HG02981 (cell line): ENCODE measurements around the gene C11orf52.
"Not testable (repeated sequence)": the region's sequence is repeated elsewhere in the genome, so short reads cannot be mapped to it uniquely, and the experiment has no call there.

Source experiments
- ATAC-seq: cut with Tn5 transposase; IDR thresholded peaks from one replicate; pipeline ENCODE4 v1.9.1; 2021; ENCODE audit warnings: mild to moderate bottlenecking, moderate library complexity; ENCODE audit not compliant: unreplicated experiment

Gene C11orf52, protein sequence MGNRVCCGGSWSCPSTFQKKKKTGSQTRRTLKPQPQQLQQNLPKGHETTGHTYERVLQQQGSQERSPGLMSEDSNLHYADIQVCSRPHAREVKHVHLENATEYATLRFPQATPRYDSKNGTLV

DNA sequence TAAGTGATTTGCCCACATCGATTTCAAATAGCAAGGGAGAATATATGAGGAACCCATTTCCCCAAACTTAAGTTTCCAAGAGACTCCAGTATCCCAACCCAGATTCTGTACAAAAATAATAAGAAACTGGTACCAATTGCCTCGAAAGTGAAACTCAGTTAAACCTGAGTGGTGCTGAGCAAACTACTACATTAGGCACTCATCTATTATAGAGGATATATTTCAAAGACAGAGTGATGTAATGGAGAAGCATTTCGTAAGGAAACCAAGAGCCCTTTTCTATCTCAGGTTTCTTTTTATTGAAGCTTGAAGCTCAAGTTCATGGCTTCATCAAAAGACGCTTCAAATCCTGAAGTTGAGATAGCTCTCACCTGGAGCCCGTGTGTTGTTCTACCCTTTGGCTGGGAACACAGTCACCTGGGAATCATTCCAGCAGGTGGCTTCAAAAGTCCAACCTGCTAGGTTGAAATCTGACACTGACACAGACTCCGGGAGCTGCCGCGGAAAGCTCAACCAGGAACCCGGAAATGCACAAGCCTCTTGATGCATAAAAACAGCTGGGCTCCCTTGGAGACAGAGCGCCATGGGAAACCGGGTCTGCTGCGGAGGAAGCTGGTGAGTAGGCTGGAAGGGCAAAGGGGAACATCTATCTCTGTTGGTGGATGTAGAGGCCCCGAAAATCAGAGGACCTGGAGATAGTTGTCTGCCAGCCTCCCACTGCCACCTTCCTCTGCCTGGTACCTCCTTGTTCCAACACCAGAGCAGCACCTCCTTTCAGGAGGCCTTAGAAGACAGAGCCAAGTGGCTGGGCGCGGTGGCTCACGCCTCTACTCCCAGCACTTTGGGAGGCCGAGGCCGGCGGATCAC lies at the start of gene C11orf52:
TSS of gene C11orf52 (plus strand) at position 524 of the 867 bp plus-strand sequence. CDS start at position 584, 60 bp downstream.
- ATAC-seq = no peak

DNA sequence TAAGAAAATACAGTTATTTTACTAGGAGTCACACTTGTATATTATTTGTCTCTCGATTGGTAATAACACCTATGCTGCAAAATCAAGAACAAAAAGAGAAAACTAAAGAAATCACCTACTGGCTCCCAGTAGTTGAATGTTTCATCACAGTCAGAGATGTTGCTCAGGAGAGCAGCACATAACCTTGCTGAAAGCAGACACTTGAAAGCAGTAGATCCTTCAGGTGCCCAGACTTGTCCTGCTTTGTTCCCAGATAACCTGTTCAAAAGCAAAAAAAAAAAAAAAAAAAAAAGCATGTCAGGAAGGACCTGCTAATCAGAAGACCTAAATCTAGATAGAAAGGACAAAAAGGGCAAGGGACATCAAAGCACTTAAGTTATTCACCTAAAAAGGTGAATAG lies 48.6 kb upstream of the C11orf52 start:
- ATAC-seq = no peak

DNA sequence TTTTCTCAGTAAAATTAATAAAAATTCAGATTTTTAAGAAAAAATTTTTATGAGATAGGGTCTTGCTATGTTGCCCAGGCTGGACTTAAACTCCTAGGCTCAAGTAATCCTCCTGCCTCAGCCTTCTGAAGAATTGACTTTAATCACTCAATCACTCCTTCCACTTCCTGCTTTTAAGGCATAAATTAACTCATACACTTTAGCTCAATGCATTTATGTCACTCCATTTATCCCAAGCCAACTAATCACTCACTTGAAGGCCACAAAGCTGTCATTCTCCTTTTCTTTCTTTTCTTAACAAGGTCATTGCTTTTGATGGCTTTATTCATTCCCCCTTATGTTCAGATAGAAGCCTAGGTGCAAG lies 48.2 kb upstream of the C11orf52 start:
- ATAC-seq = peak; percentile 8

DNA sequence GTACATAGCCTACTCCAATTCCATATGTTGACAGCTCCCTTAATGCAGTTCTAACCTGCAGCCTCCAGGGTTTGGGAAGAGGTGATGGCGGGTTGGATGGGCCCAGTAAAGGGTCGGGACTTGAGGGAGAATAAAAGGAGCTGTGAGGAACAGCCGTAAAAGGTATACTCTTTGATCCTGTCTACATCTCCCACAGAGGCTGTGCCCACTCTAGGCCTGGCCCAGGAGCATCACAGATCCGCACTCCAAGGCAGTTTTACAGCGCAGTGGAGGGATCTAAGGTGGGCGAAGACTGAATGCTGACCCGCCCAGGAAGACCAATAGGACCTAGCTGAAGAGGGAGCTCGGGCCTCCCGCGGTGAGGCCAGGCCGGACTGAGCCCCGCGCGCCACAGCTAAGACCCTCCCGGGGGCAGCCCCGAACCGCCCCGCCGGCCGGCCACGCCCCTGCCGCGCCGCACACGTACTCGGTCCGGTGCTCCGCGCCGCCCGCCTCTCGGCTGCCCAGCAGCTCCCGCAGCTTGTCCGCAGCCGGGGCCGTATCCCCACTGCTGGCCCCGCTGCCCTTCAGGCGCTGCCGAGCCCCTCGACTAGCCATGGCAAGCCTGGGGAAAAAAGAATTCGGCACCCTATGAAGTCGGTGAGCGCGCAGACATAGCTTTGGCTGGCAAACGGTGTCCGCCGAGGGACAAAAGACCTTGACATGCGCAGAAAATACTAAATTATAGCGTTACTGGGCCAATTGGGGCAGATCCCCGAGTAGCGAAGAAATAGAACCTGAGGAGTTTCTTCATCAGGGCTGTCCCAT lies 47.6 kb upstream of the C11orf52 start, which contains the start of gene ALG9:
TSS of gene ALG9 (minus strand) at position 696 of the 807 bp plus-strand sequence. CDS start at position 597, 99 bp downstream.
- ATAC-seq = peak; percentile 79

DNA sequence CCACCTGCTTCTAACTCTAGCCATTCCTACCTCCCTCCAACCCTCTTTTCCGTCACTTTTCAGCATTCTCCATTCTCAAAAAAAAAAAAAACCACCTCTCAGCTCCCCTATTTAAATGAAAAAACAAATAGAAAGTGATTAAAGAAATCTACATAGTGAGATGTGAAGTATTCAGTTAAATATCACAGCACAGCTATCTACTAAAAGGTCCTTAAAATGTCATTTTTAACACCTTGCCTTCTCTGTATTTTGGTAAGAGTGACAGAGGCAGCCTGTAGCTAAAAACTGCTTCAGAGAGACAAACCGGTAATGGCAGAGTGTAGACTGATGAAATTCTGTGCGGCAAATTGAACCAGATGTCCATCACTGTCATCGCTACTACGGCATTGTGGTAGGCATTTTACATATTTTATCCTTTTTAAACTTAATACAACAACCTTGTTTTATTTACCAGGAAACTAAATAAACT lies 47.0 kb upstream of the C11orf52 start:
- no peak for ATAC-seq

DNA sequence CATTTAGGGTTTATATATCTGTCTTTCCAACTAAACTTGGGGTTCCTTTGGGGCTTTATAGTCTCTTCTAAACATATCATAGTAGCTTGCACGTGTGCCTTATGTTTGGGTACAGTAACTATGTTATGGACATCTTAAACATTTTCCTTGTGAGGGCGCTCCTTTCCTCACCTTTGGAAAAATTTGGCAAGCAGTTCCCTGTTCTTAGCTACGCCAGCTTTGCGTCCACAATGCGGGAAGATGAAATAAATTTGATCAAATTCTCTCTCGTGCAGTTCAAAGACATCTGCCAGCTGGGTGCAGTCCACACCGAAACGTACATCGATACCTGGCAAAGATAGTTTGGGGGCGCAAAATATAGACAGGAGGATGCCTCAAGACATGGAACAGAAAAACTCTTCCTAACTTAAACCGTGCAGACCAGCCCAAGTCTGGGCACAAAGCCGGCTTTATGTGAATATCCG lies 40.3 kb upstream of the C11orf52 start:
- ATAC-seq = peak; percentile 2

DNA sequence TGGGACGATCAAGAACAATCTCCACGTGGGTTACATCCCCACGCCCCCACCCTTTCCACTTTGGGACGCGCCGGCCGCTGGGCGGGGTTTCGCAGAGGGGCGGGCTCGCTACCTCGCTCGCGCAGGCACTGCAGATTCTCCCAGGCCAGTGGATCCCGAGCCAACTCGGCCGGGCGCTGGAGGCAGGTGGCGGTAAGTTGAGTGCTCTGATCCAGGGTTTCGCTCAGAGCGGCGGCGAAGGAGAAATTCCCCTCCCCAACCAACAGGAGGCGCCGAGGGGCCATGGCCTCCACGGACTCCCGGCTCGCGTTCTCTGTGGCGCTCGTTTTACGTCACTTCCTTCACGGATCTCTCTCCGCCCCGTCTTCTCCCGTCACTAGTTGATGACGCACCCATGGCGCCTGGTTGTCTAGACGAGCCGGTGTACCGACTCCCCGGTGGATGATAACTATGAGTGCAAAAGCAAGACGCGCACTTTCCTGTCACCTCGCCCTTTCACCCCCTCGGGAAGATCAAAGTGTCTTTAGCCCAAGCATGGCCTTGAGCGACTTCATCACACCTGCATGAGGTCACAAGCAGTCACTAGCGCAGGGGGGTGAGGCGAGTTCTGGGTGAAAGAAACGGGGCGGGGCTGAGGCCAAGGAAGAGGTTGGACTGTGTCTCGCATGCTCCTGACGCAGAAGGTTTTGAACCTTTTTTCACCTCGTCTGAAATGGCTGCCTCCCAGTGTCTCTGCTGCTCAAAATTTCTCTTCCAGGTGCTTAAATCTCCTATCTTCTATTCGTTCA lies 39.7 kb upstream of the C11orf52 start, which contains the start of the genes CFAP68 and FDXACB1:
TSS of gene CFAP68 (plus strand) at position 693 of the 788 bp plus-strand sequence. CDS start at position 713, 20 bp downstream.
TSS of gene FDXACB1 (minus strand) at position 317 of the 788 bp plus-strand sequence. CDS start at position 284, 33 bp downstream.
- ATAC-seq = peak; percentile 90

DNA sequence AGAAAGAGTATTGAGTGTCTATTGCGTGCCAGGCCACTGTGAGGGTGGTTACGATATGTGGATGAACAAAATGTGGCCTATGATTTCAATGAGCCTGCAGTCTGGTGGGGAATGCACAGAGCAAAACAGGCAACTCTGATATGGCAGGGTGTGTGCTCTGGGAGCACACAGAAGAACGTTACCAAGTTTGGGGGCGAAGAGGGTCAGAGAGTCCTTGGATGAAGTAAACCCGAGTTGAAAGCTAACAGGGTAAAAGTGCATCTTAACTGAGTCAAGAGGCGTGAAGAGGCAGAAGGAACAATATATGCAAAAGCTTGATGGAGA lies 39.1 kb upstream of the C11orf52 start:
- ATAC-seq = no peak

DNA sequence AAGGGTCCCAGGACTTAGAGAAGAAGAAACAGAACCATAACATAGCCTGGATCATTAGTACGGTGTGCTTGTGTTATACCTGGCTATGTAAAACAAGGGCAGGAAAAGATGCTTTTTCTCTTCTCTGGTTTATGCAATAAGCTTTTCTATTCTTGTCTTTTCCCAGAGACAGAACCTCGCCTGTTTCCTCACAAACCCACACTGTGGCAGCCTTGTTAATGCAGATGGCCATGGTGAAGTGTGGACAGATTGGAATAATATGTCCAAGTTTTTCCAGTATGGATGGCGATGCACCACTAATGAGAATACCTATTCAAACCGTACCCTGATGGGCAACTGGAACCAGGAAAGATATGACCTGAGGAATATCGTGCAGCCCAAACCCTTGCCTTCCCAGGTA lies 36.5 kb upstream of the C11orf52 start:
- no peak for ATAC-seq

DNA sequence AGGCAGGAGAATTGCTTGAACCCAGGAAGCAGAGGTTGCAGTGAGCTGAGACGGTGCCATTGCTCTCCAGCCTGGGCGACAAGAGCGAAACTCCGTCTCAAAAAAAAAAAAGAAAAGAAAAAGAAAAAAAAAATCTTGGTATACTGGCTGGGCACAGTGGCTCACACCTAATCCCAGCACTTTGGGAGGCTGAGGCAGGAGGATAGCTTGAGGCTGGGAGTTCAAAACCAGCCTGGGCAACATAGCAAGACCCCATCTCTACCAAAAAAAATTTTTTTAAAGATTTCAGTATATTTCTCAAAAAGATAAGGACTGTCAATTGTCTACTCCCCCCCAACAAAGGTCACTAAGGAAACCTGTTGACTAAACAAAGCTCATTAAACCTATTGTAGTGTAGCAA lies 33.7 kb upstream of the C11orf52 start:
- not testable (repeated sequence) for ATAC-seq

DNA sequence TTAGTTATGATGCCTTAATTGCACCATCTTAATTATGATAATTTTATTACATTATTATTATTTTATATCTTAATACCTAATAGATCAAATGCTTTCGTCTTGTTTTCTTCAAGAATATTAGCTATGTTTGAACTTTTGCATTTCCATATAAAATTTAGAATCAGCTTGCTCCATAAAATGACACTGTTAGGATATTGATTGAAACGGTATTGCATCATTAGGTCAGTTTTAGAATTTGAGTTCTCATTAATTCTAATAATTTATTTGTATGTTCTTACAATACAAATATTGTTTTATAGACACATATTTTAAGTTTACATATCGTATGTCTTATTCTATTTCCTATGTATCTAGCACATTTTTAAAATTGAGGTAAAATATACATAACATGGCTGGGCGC lies 32.7 kb upstream of the C11orf52 start:
- no peak for ATAC-seq

DNA sequence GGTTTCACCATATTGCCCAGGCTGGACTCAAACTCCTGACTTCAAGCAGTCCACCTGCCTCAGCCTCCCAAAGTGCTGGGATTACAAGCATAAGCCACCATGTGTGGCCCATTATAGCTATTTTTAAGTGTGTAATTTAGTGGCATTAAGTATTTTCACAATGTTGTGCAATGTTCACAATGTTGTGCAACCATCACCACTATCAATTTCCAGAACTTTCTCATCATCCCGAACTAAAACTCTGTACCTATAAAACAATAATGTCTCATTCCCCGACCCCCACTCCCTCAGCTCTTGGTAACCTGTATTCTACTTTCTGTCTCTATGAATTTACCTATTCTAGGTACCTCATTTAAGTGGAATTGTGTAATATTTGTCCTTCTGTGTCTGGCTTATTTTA lies 31.9 kb upstream of the C11orf52 start:
- ATAC-seq = no peak

DNA sequence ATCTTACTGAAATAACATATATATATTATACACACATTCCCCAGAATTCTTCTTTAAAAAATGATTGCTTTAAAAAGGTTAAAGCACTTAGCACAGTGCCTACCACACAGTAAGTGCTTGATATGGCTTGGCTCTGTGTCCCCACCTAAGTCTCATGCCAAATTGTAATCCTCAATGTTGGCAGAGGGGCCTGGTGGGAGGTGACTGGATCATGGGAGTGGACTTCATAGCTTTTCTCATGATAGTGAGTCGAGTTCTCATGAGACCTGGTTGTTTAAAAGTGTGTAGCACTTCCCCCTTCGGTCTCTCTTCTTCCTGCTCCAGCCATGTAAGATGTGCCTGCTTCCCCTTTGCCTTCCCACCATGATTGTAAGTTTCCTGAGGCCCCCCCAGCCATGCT lies 13.3 kb upstream of the C11orf52 start:
- no peak for ATAC-seq

DNA sequence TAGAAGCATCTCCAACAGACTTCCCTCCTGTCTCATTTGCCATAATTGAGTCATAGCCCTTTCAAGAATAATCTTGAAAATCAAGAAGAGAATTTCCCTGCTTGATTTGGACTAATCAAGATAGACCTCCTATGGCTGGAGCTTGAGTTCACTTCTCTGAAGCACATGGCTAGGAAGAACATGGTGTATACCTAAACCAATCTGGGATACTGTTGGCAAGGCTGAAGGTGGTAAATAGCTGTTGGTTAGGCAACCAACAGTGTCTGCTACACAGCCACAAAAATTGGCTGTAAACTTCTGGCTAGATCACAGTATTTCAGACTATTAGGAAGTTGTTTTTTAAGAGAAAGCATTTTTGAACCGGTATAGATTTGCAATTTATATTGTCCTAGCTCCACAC lies 12.0 kb upstream of the C11orf52 start:
- ATAC-seq = no peak

DNA sequence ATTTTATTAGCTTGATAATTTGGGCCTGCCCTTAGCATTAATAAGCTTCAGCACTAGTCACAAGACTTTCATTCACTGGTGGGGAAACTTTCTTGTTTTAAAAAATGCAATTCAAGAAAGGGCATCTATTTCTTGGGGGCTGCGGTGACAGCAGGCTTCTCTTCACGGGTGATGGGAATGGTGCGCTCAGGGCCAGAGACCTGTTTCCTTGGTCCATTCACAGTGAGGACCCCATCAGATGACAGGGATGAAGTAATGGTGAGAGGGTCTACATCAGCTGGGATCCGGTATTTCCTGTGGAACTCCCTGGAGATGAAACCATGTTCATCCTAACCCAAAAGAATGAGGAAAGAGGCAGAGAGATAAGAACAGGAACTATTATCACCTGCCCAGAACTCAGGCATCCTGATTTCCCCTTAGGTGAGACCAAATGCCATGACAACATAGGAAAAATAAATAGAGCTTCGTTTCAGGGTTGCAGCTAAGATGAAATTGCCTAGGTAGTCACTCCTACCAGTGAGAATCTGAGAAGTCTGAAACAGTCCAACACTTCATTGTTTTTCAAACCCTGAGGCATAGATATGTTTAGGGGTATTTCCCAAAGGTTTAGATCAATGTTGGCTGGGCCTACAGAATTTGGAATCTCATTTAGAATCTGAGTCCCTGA lies 9.9 kb upstream of the C11orf52 start:
- ATAC-seq = no peak

DNA sequence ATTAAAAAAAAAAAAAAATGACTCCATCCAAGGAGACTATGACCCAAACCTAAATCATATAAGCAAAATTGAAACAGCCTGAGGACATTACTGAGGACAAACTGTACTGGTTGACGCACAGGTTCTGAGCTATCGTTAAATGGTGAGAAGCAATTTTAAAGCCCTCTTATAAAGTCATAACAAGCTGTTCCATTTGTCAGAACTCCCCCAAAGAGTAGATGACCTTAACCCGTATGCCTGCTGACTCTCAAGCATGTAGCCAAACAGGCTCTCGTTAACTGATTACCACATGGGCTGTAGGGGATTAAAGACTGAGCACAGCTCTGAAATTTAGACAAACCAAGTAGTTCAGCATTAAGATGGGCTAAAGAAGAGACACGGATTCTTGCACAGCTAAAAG lies 9.3 kb upstream of the C11orf52 start:
- ATAC-seq = no peak

DNA sequence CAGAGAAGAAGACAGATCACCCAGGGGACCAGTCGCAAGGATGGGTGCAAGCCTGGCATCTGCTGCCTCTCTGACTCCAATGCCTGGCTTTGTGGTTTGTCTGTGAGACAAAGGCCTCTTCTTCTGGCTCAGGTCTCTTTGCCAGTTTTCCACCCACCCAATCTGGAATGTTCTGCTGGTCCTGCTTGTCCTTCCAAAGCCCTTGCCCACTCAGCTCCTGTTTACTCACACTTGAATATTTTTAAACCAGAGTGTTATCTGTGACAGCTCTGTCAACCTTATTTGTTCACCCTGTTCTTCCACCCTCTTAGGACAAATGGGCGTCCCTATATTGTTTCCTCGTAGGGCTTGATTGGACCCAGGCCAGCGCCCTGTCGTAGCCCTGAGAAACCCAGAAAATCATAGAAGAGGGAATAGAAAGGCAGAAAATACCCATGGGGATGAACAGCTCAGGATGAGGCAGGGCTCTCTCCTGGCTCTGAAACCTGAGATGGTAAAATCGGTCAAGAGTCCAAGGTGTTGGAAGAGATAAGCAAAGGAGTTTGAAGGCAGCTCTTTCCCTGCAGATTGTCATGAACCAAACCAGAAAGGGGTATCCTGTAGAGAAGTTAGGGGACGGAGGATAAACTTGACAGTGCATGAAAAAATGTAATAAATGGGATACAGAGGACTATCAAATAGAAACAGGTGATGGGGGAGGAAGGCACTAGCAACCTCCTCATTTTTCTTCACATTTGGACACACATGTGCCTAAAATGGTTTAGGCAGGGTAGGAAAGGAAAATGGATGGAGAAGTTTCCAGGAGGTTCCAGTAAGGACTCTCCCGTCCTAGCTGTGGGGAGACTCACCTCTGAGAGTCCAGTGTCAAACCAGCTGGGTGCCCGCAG lies 7.8 kb upstream of the C11orf52 start:
- no peak for ATAC-seq

DNA sequence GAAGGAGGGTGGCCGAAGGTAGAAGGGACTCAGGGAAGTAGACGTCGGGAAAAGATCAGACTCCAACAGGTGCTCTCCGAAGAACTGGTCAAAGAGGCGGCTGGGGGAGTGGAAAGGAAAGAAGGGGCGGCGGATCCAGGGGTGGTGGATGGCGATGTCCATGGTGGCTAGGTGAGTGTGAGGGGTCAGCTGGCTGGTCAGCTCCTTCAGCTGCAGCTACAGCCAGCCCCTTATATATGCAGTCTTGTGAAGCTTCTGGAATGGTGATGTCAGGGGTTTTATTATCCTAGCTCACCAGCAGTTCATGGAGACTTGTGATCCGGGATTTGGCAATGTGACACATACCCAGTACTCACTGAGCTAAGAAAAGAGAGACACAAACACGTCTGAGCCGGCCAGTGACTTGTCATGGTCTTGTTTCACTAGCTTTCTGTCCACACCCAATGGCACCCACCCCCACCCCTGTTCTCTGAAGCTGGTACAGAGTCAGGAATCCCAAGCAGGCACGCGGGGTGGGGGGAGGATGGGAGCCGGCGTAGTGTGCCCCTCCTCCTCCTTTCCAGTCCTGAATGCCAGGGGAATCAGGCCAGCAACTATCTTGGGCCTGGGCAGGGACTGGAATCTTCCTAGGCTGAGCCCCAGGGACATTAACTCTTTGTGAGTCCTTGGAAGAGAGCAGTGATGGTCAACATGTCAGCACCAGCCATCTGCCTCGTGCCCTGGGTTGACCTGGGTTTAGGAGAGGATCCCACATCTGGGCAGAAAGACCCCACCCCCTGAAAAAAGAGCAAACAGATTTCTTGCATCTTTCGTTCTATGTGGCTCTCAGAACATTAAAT lies 6.9 kb upstream of the C11orf52 start, which contains the start of gene CRYAB:
TSS of gene CRYAB (minus strand) at position 208 of the 839 bp plus-strand sequence. CDS start at position 162, 46 bp downstream.
- ATAC-seq = no peak
